Measurements from ENCODE around the gene SMYD1.

The SMYD1 gene

DNA sequence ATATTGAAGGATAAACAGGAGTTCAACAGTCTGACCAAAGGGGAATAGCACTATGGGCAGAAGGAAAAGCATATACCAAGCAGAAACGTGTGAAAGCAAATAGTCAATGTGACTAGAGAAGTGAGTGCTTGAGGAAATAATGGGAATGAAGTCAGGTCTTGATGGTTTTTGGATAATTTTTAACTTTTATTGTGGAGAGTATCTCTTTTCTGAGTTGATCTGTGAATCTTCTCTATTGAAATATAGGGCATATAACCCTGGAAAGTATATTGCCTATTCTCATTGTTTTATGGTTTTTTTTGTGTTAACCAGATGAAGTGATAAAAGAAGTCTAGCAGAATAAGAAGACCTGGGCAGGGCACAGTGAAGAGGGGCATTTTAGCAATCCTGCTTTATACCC is 76.6 kb downstream of the SMYD1 start:
- no peak for DNase-seq (ENCODE audit: low read depth)

DNA sequence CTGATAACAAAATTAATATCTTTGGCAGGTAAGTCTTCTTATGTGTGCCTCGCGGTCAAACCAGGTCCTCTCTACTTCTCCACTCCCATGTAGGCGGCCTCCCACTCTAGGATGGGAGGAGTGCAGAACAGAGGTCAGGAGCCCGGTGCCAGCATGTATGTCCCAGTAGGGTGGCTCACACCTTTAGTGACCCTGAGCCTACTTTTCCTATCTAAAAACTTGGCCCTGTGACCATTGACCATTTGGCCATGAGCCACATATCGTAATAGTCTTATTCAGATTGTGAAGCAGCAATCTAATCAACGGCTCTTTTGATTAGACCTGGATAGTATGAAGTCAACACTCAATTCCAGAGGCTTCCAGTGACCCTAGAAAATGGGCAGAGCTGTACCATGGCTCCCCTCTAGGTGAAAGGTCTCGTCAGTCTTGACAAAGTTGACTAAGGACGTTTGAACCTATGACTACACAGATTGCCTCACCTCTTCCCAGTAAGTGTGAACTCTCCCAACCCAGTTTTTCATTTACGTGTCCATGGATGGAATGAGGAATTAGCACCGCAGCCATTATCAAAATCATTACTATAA is 77.4 kb downstream of the SMYD1 start:
- no peak for DNase-seq (ENCODE audit: low read depth)

DNA sequence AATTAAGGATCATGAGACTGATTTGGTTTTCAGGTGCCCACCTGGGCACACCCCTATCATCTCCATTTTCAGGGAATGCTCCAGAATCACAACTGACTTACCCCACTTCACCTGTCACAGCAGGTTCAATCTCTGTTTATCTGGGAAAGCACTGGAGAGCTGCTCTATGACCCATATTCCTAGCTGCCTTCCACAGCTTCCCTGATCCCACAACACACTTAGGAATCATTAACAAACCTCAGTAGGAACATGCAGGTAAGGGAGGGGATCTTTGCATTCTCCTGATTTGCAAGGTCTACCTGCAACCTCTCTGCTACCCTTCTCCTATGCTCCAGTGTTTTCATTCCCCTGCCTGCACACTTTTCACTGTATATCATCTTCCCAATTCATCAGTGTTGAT is 79.0 kb downstream of the SMYD1 start:
- no peak for DNase-seq (ENCODE audit: low read depth)

DNA sequence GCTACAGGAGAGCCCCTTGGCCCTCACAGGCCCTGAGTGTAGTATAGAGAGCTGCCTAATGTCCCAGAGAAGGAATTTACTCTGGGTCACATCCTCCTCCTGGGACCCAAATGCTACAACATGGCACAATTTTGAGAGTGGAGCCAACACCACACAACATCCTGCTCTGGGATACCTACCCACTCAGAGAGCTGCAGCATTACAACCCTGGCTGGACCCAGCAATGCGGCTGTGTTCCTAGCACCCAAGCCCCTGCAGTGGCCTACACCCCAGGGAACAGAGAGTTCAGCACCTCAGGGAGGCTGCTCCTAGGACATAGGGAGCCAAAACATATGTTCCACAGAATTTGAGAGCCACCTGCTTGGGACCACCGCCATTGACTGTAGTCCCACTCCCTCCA is 79.5 kb downstream of the SMYD1 start:
- no peak for DNase-seq (ENCODE audit: low read depth)

DNA sequence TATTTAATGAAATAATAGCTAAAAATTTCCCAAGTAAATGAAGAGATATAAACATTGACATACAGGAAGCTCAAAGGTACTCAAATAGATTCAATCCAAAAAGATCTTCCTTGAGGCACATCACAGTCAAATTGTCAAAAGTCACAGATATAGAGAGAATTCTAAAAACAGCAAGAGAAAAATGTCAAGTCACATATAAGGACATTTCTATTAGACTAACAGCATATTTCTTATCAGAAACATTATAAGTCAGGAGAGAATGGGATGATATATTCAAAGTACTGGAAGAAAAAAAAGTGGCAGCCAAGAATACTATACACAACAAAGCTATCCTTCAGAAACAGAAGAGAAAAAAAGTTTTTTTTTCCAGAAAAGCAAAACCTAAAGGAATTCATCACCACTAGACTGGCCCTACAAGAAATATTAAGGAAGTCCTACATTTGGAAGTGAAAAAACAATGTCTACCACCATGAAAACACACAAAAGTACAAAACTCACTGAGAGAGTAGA is 81.4 kb downstream of the SMYD1 start:
- DNase-seq (ENCODE audit: low read depth), result no peak

DNA sequence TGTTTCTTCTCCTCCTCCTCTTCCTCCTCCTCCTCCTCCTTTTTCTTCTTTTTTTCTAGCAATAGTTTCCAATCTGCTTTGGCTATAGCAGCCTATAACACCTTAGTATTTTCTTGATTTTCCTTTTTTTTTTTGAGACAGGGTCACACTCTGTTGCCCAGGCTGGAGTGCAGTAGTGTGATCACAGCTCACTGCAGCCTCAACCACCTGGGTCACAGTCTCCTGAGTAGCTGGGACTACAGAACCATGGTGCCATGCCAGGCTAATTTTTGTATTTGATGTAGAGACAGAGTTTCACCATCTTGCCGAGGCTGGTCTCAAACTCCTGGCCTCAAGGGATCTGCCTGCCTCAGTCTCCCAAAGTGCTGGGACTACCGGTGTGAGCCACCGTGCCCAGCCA is 91.9 kb downstream of the SMYD1 start:
- no peak for DNase-seq (ENCODE audit: low read depth)

DNA sequence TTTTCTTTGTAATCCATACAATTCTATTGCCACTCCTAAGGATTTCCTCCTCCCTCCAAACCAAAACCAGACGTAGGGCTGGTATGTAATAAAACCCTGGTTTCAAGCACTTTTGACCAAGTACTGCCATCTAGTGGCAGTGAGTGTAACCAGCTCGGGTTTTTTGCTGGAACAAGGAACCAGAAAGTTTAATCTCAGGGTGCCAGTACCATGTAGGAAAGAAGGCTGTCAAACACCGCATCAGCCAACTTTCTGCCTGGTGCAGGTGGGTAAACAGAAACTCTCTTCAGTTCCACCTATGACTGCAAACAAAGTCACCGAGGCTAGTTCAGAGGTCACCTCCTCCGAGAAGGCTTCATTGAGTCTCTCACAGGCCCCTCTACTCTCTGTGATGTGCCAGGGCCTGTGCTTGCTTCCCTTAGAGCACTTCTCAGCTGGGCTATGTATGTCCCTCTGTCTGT is 92.4 kb downstream of the SMYD1 start:
- peak; percentile 50 for DNase-seq (ENCODE audit: low read depth)

DNA sequence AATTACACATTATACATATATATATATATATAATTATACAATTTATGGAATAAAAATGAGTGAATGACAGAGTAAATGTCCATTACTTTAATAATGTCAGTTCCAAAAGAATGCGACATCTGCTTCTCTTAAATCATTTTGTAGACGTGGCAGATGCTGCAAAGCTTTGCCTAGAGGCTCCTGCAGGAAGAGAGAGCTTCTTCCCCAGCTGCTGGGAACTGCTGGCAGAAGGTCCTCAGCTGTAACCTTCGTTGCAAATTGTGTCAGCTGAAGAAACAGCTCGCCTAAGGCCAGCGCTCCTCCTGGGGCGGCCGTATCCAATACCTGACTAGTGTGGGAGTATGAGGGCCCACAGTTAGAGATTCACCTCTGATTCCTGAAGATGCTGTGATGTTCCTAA is 92.9 kb downstream of the SMYD1 start:
- DNase-seq (ENCODE audit: low read depth), result no peak

DNA sequence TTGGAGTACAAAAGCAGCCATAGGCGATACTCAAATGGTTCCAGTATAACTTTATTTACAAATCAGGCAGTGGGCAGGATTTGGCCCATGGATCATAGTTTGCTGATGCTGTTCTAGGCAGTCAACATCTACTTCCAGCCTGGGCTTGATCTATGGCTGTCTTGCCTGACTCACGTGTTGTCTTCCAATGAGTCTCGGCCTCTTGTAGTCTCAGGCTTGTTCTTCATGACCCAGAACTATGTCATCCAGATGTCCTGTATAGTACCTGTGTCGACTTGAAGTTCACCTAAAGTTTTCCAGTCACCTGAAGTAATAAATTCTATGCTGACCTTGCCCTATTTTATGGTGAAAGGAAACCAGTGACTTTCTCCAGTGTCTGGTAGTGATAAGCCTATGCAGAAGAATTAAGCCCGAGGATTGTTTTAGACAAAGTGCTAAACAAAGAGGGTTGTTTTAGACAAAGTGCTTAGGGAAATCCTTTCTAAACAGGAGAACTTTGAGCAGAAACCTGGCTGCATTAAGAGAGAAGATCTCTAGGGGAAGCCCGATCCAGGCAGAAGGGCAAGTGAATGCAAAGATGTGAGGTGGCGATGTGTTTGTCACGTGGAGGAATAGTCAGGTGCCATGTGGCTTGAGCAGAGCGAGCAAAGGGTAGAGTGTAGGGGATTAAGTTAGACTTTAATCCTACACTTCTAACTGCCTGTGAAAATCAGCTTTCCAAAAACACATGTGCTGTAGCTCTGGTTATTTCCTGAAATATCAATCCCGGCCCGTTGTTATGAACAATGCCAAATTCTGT is 94.0 kb downstream of the SMYD1 start:
- no peak for DNase-seq (ENCODE audit: low read depth)

Measured in GM04504 (cell line).